Transverse colon (tissue), 4 donors: ENCODE data around the gene SMPD2. TPM values are rescaled to one million over a fixed set of nuclear protein-coding genes. Genes with fewer than 3 reads are reported as not detected.

Experiments
- DNase-seq: peaks from one replicate; pipeline ENCODE4 v3.0.0-alpha.2; 2019
- H3K27ac ChIP-seq, 4 donors: fragments of 200-600 bp; sonication (generic); 2 replicates each; pipeline ENCODE4 v1.5.1; 2016 to 2018; ENCODE audit warnings: inconsistent platforms in 4 of 4
- H3K27me3 ChIP-seq: fragments of 200-600 bp; sonication (generic); 2 replicates; pipeline ENCODE4 v1.5.1; 2017; ENCODE audit warnings: inconsistent platforms
- H3K36me3 ChIP-seq, 4 donors: fragments of 200-600 bp; sonication (generic); 2 replicates each; pipeline ENCODE4 v1.5.1; 2017 to 2019; ENCODE audit warnings: inconsistent platforms in 4 of 4
- H3K4me1 ChIP-seq, 4 donors: fragments of 200-600 bp; sonication (generic); 2 replicates each; pipeline ENCODE4 v1.5.1; 2017 to 2020; ENCODE audit warnings: inconsistent platforms in 4 of 4
- H3K4me3 ChIP-seq, 4 donors: fragments of 200-600 bp; sonication (generic); 1 replicate in 1 of 4; 2 replicates in 3 of 4; pipeline versions ENCODE4 v1.5.1 to v1.6.1; 2017 to 2019; ENCODE audit warnings: inconsistent platforms in 4 of 4
- H3K9me3 ChIP-seq, 2 donors: fragments of 200-600 bp; sonication (generic); 2 replicates each; pipeline ENCODE4 v1.5.1; 2017 to 2019; ENCODE audit warnings: inconsistent platforms in 2 of 2
- EP300 ChIP-seq: sonication (generic); formaldehyde crosslinking; IDR thresholded peaks from one replicate; pipeline ENCODE4 v1.6.1; 2017; ENCODE audit warnings: antibody characterized with exemption, low read depth
- POLR2A ChIP-seq: fragments of 450-650 bp; IDR thresholded peaks from one replicate; pipeline ENCODE4 v1.6.1; 2016; ENCODE audit warnings: antibody characterized with exemption, mild to moderate bottlenecking, moderate library complexity
- POLR2AphosphoS5 ChIP-seq, 3 donors: sonication (generic); formaldehyde crosslinking; IDR thresholded peaks; one replicate each; pipeline ENCODE4 v1.6.1; 2016; ENCODE audit warnings: antibody characterized with exemption in 3 of 3
- WGBS, 2 donors: methylation state at CpG; one replicate each; pipeline ENCODE4 v1.1.5; 2018; ENCODE audit warnings: low coverage in 1 of 2; 5-methylcytosine and 5-hydroxymethylcytosine counted together
- in situ Hi-C, 4 donors: fragments of 200-750 bp; cut with MboI; loops; one replicate each; pipeline versions ENCODE4 v1.15.0 to v1.15.1; 2017; ENCODE audit warnings: low sequenced_read_pairs in 3 of 4, low pct_ligation_motif_present in 1 of 4, low pct_unique_long_range_greater_than_20kb in 1 of 4
- intact Hi-C: fragments of 100-400 bp; cut with DNase I; formaldehyde crosslinking; loops from one replicate; pipeline ENCODE4 v1.15.1; 2023; ENCODE audit warnings: low total_unique reads
- total RNA-seq, 4 donors: library from RNA; depleted of rRNA; stranded (reverse); fragments of >200 nt; gene quantifications; one replicate each; pipeline ENCODE4 v1.1.0, GENCODE V29; 2016
- TF ChIP-seq, protein P1 (sequence below), 5 experiments: fragments of 200-600 bp in 3 of 5; fragments of 450-650 bp in 2 of 5; sonication (generic) in 3 of 5; IDR thresholded peaks; 1 replicate in 2 of 5; 2 replicates in 3 of 5; pipeline ENCODE4 v1.5.1; 2016 to 2017; ENCODE audit warnings: antibody characterized with exemption in 5 of 5, inconsistent platforms in 3 of 5, mild to moderate bottlenecking in 2 of 5, moderate library complexity in 1 of 5

The SMPD2 gene
- total RNA-seq, 4 donors from 2014 or later = 9.4 to 34.5 (median 30.3) TPM

GRCh38 chr6:109449064-109449794 is 8.7 kb downstream of the SMPD2 start:
- peaks cover 4 to 12% (median 8%) of the 10 kb centered on the region in 4 donors for H3K4me1 ChIP-seq
- no peak for DNase-seq
- H3K36me3 ChIP-seq = no peaks in the 10 kb centered on the region
- no peak overlapping the region for H3K4me3 ChIP-seq
- WGBS, 2 donors = 78 to 100% methylated on average over 1 to 19 of the region's 19 CpGs
- H3K27me3 ChIP-seq = no peaks in the 10 kb centered on the region
- TF ChIP-seq, protein P1, sequence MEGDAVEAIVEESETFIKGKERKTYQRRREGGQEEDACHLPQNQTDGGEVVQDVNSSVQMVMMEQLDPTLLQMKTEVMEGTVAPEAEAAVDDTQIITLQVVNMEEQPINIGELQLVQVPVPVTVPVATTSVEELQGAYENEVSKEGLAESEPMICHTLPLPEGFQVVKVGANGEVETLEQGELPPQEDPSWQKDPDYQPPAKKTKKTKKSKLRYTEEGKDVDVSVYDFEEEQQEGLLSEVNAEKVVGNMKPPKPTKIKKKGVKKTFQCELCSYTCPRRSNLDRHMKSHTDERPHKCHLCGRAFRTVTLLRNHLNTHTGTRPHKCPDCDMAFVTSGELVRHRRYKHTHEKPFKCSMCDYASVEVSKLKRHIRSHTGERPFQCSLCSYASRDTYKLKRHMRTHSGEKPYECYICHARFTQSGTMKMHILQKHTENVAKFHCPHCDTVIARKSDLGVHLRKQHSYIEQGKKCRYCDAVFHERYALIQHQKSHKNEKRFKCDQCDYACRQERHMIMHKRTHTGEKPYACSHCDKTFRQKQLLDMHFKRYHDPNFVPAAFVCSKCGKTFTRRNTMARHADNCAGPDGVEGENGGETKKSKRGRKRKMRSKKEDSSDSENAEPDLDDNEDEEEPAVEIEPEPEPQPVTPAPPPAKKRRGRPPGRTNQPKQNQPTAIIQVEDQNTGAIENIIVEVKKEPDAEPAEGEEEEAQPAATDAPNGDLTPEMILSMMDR (IDR thresholded peaks at IDR 0.05) = no peak
- no peak for TF ChIP-seq EP300
- TF ChIP-seq POLR2A = no peak
- TF ChIP-seq POLR2AphosphoS5 (IDR thresholded peaks at IDR 0.05) = no peak
- in situ Hi-C loops = loop anchor here in 1 of 4 donors (25.0 kb wide), 1 partner anchor 238 kb away; the partner anchor contains the start of genes AK9 and FIG4
- intact Hi-C loops = no loop called here
- no peak overlapping the region for H3K27ac ChIP-seq
- H3K9me3 ChIP-seq = no peaks in the 10 kb centered on the region

DNA sequence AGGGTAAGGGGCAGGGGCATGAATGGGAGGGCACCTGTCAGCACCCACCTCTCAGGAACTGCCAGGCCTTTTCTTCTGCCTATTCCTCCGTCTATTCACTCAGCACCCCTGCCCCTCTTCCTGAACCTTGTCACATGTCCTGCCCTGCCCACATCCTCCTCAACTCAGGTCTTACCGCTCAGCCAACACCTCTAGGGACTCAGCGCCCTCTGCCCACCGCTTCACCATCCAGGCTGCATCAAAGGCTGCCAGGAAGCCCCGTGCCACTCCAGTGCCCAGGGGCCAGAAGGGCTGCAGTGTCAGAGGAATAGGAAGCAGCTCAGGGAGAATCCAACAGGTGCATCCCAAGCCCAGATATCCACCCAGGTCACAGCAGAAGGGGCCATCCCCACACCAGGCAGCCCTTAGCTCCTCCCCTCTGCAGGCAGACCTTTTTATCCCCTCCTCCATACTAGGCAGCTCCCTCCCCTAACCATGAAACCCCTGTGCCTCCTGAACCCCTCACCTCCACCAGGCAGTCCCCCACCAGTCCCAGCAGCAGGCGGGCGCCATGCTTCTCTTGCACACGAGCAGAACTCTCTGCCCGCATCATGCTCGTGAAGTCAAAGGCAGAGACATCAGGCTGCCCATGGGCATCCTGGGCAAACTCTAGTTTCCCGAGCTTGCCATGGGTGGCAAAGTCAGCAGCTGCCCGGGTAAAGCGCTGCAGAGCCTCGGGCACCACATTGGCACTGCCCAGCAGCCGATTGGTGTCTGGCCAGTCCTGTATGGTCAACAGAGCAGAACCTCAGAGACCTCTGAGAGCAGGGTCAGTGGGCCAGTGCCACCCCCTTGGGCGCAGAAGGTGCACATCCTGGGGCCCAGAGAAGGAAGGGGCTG is 9.5 kb downstream of the SMPD2 start:
- no peaks in the 10 kb centered on the region for H3K9me3 ChIP-seq
- H3K36me3 ChIP-seq = no peaks in the 10 kb centered on the region
- H3K4me1 ChIP-seq = peaks cover 8 to 20% (median 15%) of the 10 kb centered on the region in 4 donors
- peak; percentile 43 for DNase-seq
- H3K27me3 ChIP-seq = no peaks in the 10 kb centered on the region
- in situ Hi-C loops (loop anchor here in 2 of 4 donors (10.0 to 25.0 kb wide), 2 partner anchors 65 to 237 kb away; partner anchors contain the start of genes CD164 (in 2 of the 2), AK9 (in 1 of the 2) and FIG4 (in 1 of the 2)), intact Hi-C loops (no loop called here)
- H3K4me3 ChIP-seq = no peak overlapping the region
- WGBS, 2 donors = 72 to 75% methylated on average over 5 to 16 of the region's 16 CpGs
- TF ChIP-seq POLR2AphosphoS5 (IDR thresholded peaks at IDR 0.05) (no peak), POLR2A (no peak)
- TF ChIP-seq, protein P1 (IDR thresholded peaks at IDR 0.05) = no peak
- no peak overlapping the region for H3K27ac ChIP-seq

DNA sequence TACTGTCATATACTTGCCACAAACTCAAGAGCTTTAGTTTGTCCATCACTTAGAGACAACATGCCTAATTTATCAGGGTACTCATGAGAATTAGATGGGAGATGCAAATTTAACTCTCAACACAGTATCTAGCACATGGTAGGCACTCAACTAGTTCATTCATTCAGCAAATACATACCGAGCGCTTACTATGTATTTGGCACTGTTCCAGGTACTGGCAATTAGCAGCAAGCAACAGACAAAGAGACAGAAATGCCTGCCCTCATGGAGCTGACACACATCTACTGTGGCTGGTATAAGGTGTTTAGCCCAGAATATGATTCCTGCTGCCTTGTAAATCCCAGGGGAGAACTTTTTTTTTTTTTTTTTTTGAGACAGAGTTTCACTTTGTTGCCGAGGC is 10.3 kb downstream of the SMPD2 start:
- H3K27me3 ChIP-seq = no peaks in the 10 kb centered on the region
- TF ChIP-seq POLR2AphosphoS5 (IDR thresholded peaks at IDR 0.05) = no peak
- TF ChIP-seq, protein P1 (IDR thresholded peaks at IDR 0.05) = no peak
- TF ChIP-seq EP300 = no peak
- TF ChIP-seq POLR2A = no peak
- DNase-seq = no peak
- no peak overlapping the region for H3K27ac ChIP-seq
- H3K36me3 ChIP-seq = no peaks in the 10 kb centered on the region
- WGBS, 2 donors = 75% methylated on average over 3 of the region's 3 CpGs; no CpG with 5 or more reads in 1 of the 2 donors
- in situ Hi-C loops = loop anchor here in 2 of 4 donors (10.0 kb wide), 1 partner anchor 66 kb away; the partner anchor contains the start of gene CD164 (in 2 of the 2)
- no peaks in the 10 kb centered on the region for H3K9me3 ChIP-seq
- peaks cover 8 to 20% (median 16%) of the 10 kb centered on the region in 4 donors for H3K4me1 ChIP-seq
- intact Hi-C loops = no loop called here
- H3K4me3 ChIP-seq = no peak overlapping the region

- 98% methylated on average over 7 of the region's 7 CpGs; no CpG with 5 or more reads in 1 of the 2 donors for WGBS, 2 donors
- H3K4me1 ChIP-seq = peaks cover 8 to 24% (median 18%) of the 10 kb centered on the region in 4 donors
- H3K36me3 ChIP-seq = no peaks in the 10 kb centered on the region
- DNase-seq = no peak
- no peaks in the 10 kb centered on the region for H3K9me3 ChIP-seq
- in situ Hi-C loops (loop anchor here in 2 of 4 donors (10.0 kb wide), 1 partner anchor 67 kb away; the partner anchor contains the start of gene CD164 (in 2 of the 2)), intact Hi-C loops (no loop called here)
- H3K27ac ChIP-seq = no peak overlapping the region
- TF ChIP-seq POLR2AphosphoS5 (IDR thresholded peaks at IDR 0.05) (no peak), POLR2A (no peak), EP300 (no peak)
- TF ChIP-seq, protein P1 (IDR thresholded peaks at IDR 0.05) = no peak
- H3K27me3 ChIP-seq = no peaks in the 10 kb centered on the region
- H3K4me3 ChIP-seq = no peak overlapping the region
Measured at GRCh38 chr6:109451376-109451775, 10.9 kb downstream of the SMPD2 start.
